Activated gamma-delta T cell treated with anti-CD3 and anti-CD28 coated beads, Interleukin-2, amount 50 U/mL, for 16 hours (primary cell): Measurements from ENCODE around the gene GALC.
"Not testable (repeated sequence)": the region's sequence is repeated elsewhere in the genome, so short reads cannot be mapped to it uniquely, and the experiment has no call there.

ENCODE experiments used
- DNase-seq: peaks from one replicate; pipeline ENCODE4 v3.0.0-alpha.2; 2020; ENCODE audit warnings: low read depth

GALC gene

GRCh38 chr14:87992718-87993628 is at the start of gene GALC:
Gene GALC, minus strand, starts transcription at chr14:87993182. Its CDS starts 18 bp downstream, at chr14:87993164.
- peak; percentile 91 for DNase-seq

- no peak for DNase-seq
Observed at GRCh38 chr14:88040146-88040545, 47.2 kb upstream of the GALC start.

GRCh38 chr14:88039197-88039596 is 46.2 kb upstream of the GALC start:
- DNase-seq = no peak

- no peak for DNase-seq
Observed at GRCh38 chr14:88037325-88037724, 44.3 kb upstream of the GALC start.

- DNase-seq = no peak
Observed at GRCh38 chr14:88036422-88036821, 43.4 kb upstream of the GALC start.

GRCh38 chr14:88034076-88034475 is 41.1 kb upstream of the GALC start:
- DNase-seq = no peak

GRCh38 chr14:88032373-88032772 is 39.4 kb upstream of the GALC start:
- no peak for DNase-seq

GRCh38 chr14:88030892-88031291 is 37.9 kb upstream of the GALC start:
- DNase-seq = no peak

- DNase-seq = no peak
Observed at GRCh38 chr14:88030079-88030478, 37.1 kb upstream of the GALC start.

- no peak for DNase-seq
Observed at GRCh38 chr14:88029500-88029899, 36.5 kb upstream of the GALC start.

GRCh38 chr14:88026890-88027289 is 33.9 kb upstream of the GALC start:
- no peak for DNase-seq

GRCh38 chr14:88025313-88025712 is 32.3 kb upstream of the GALC start:
- no peak for DNase-seq

GRCh38 chr14:88024252-88025086 is 31.5 kb upstream of the GALC start:
- not testable (repeated sequence) for DNase-seq

- no peak for DNase-seq
Observed at GRCh38 chr14:88023658-88024187, 30.7 kb upstream of the GALC start.

- DNase-seq = no peak
Observed at GRCh38 chr14:88017535-88017934, 24.6 kb upstream of the GALC start.

GRCh38 chr14:88016768-88017167 is 23.8 kb upstream of the GALC start:
- no peak for DNase-seq

GRCh38 chr14:88013750-88014349 is 20.9 kb upstream of the GALC start:
- no peak for DNase-seq

- no peak for DNase-seq
Observed at GRCh38 chr14:88012495-88012894, 19.5 kb upstream of the GALC start.

- DNase-seq = no peak
Observed at GRCh38 chr14:88010331-88010730, 17.3 kb upstream of the GALC start.

GRCh38 chr14:88009486-88009885 is 16.5 kb upstream of the GALC start:
- DNase-seq = no peak

- DNase-seq = no peak
Observed at GRCh38 chr14:88008039-88008742, 15.2 kb upstream of the GALC start.

- DNase-seq = no peak
Observed at GRCh38 chr14:88007608-88008007, 14.6 kb upstream of the GALC start.
